Measurements from ENCODE around the gene OPCML. TPM values are rescaled to one million over a fixed set of nuclear protein-coding genes. Genes with fewer than 3 reads are reported as not detected.

The OPCML gene
- total RNA-seq, 1 experiment from 2014 or later = 0.13 TPM

- intact Hi-C loops (cut with micrococcal nuclease; ENCODE audit: unreplicated experiment) = no loop called here
- H3K36me3 ChIP-seq (ENCODE audit: insufficient read depth, low read length, poor library complexity, severe bottlenecking) = no peaks in the 10 kb centered on the region
- POLR2A ChIA-PET (ENCODE audit: low non-redundant PET) = no interaction called here
- H3K9me3 ChIP-seq (ENCODE audit: low read depth, low read length, poor library complexity, severe bottlenecking) = no peaks in the 10 kb centered on the region
- H3K27me3 ChIP-seq (replicated peaks; ENCODE audit: insufficient read depth, low read depth, low read length, poor library complexity) = peaks cover 46% of the 10 kb centered on the region
- H3K4me1 ChIP-seq (ENCODE audit: insufficient read depth, low read length, poor library complexity, severe bottlenecking) = no peaks in the 10 kb centered on the region
- TF ChIP-seq CTCF (conservative IDR thresholded peaks at IDR 0.05; ENCODE audit: low read depth, low read length) = no peak
- TF ChIP-seq EZH2 (IDR thresholded peaks at IDR 0.05; ENCODE audit: borderline replicate concordance, low read depth, low read length, poor library complexity, severe bottlenecking) = no peak
- H3K27ac ChIP-seq (ENCODE audit: low read depth, low read length, poor library complexity, severe bottlenecking) = no peak overlapping the region
- CTCF ChIA-PET = no interaction called here
- no TSS peak for BruUV-seq (replicated peaks)
- H3K4me3 ChIP-seq (ENCODE audit: low read depth, low read length, poor library complexity, severe bottlenecking) = no peak overlapping the region
- no peak for DNase-seq (ENCODE audit: low spot score)
These were observed 713.4 kb downstream of the OPCML start for GRCh38 chr11:132818951-132819350.

GRCh38 chr11:132817387-132817786 lies 714.9 kb downstream of the OPCML start:
- ChIA-PET POLR2A (ENCODE audit: low non-redundant PET) (no interaction called here), CTCF (no interaction called here)
- Histone ChIP-seq H3K4me1 (ENCODE audit: insufficient read depth, low read length, poor library complexity, severe bottlenecking) (no peaks in the 10 kb centered on the region), H3K36me3 (ENCODE audit: insufficient read depth, low read length, poor library complexity, severe bottlenecking) (no peaks in the 10 kb centered on the region), H3K9me3 (ENCODE audit: low read depth, low read length, poor library complexity, severe bottlenecking) (no peaks in the 10 kb centered on the region), H3K27me3 (replicated peaks; ENCODE audit: insufficient read depth, low read depth, low read length, poor library complexity) (peaks cover 56% of the 10 kb centered on the region), H3K27ac (ENCODE audit: low read depth, low read length, poor library complexity, severe bottlenecking) (no peak overlapping the region), H3K4me3 (ENCODE audit: low read depth, low read length, poor library complexity, severe bottlenecking) (no peak overlapping the region)
- intact Hi-C loops (cut with micrococcal nuclease; ENCODE audit: unreplicated experiment) = no loop called here
- DNase-seq (ENCODE audit: low spot score) = no peak
- TF ChIP-seq CTCF (conservative IDR thresholded peaks at IDR 0.05; ENCODE audit: low read depth, low read length) (no peak), EZH2 (IDR thresholded peaks at IDR 0.05; ENCODE audit: borderline replicate concordance, low read depth, low read length, poor library complexity, severe bottlenecking) (no peak)
- BruUV-seq (replicated peaks) = no TSS peak

- H3K4me3 ChIP-seq (ENCODE audit: low read depth, low read length, poor library complexity, severe bottlenecking) = no peak overlapping the region
- H3K36me3 ChIP-seq (ENCODE audit: insufficient read depth, low read length, poor library complexity, severe bottlenecking) = no peaks in the 10 kb centered on the region
- POLR2A ChIA-PET (ENCODE audit: low non-redundant PET) = no interaction called here
- no TSS peak for BruUV-seq (replicated peaks)
- CTCF ChIA-PET = no interaction called here
- H3K27me3 ChIP-seq (replicated peaks; ENCODE audit: insufficient read depth, low read depth, low read length, poor library complexity) = peaks cover 68% of the 10 kb centered on the region
- intact Hi-C loops (cut with micrococcal nuclease; ENCODE audit: unreplicated experiment) = no loop called here
- no peaks in the 10 kb centered on the region for H3K4me1 ChIP-seq (ENCODE audit: insufficient read depth, low read length, poor library complexity, severe bottlenecking)
- no peaks in the 10 kb centered on the region for H3K9me3 ChIP-seq (ENCODE audit: low read depth, low read length, poor library complexity, severe bottlenecking)
- TF ChIP-seq CTCF (conservative IDR thresholded peaks at IDR 0.05; ENCODE audit: low read depth, low read length) = no peak
- no peak for TF ChIP-seq EZH2 (IDR thresholded peaks at IDR 0.05; ENCODE audit: borderline replicate concordance, low read depth, low read length, poor library complexity, severe bottlenecking)
- DNase-seq (ENCODE audit: low spot score) = no peak
- H3K27ac ChIP-seq (ENCODE audit: low read depth, low read length, poor library complexity, severe bottlenecking) = no peak overlapping the region
These were observed 717.9 kb downstream of the OPCML start for GRCh38 chr11:132814410-132814809.

Measured in A673 (cell line).